ENCODE results near the gene LGALS14.

DNA sequence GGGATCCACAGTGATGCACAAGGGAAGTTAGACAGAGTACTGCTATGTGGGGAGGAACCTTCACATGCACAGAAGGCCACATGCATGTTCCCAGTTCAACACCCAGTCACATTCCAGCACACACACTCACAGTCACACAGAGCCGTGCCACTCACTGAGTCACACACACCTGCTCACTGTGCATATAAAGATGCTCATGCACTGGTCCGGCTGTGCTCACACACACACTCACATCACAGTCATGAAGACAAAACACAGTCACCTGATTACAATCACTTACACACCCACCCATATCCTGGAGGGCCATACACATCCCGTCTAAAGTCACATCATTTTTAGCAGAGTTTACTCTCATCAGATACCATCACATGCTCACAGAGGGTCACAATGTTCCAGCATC, 33.1 kb downstream of the LGALS14 start:
- no peak for TF ChIP-seq CTCF (conservative IDR thresholded peaks at IDR 0.05)
- TF ChIP-seq ZFX (IDR thresholded peaks at IDR 0.05) = no peak
